Large intestine (tissue), 12 donors: ENCODE measurements around the gene CLK1. TPM values are rescaled to one million over a fixed set of nuclear protein-coding genes. Genes with fewer than 3 reads are reported as not detected.

ENCODE experiments used
- DNase-seq, 2 donors: peaks; one replicate each; pipeline versions ENCODE4 v3.0.0 to v3.0.0-alpha.2; 2013
- H3K27ac ChIP-seq: one replicate; pipeline ENCODE4 v1.5.1; 2013; ENCODE audit warnings: low read length
- H3K27me3 ChIP-seq: 2 replicates; pipeline ENCODE4 v1.6.1; 2013; ENCODE audit warnings: low read length; ENCODE audit not compliant: control insufficient read depth, insufficient read depth
- H3K36me3 ChIP-seq: 2 replicates; pipeline ENCODE4 v1.6.1; 2013; ENCODE audit warnings: low read length; ENCODE audit not compliant: control insufficient read depth, insufficient read depth
- H3K4me1 ChIP-seq: one replicate; pipeline ENCODE4 v1.6.1; 2013; ENCODE audit warnings: low read length; ENCODE audit not compliant: control insufficient read depth, insufficient read depth
- H3K4me3 ChIP-seq: one replicate; pipeline ENCODE4 v1.5.1; 2013; ENCODE audit warnings: low read length
- H3K9me3 ChIP-seq: one replicate; pipeline ENCODE4 v1.6.1; 2013; ENCODE audit warnings: mild to moderate bottlenecking, low read depth, low read length, moderate library complexity; ENCODE audit not compliant: control insufficient read depth
- WGBS: methylation state at CpG from one replicate; pipeline ENCODE4 v1.1.5; 2013; ENCODE audit warnings: low lambda C conversion rate; ENCODE audit not compliant: insufficient coverage; 5-methylcytosine and 5-hydroxymethylcytosine counted together
- long read RNA-seq, 11 donors: transcript quantifications; one replicate each; lab custom pipeline, GENCODE V29; 2026
- polyA plus RNA-seq: library from polyadenylated mRNA; unstranded; fragments of 120-200 nt; gene quantifications from one replicate; pipeline ENCODE4 v1.2.1, GENCODE V29; 2013

CLK1 gene
- 227 TPM for polyA plus RNA-seq
- long read RNA-seq, donor 1, transcript CLK1-201 (13 exons, 1,888 nt) = minor isoform, 5 of 26 reads
- long read RNA-seq, donor 1, transcript CLK1-210 (11 exons, 3,208 nt) = major isoform, 13 of 26 reads
- long read RNA-seq, donor 1, partial matches to known transcripts = 0 of 26 reads
- long read RNA-seq, donor 1, other reads (novel, unspliced or antisense) = 0 of 26 reads
- long read RNA-seq, donor 2, transcript CLK1-208 (2 exons, 484 nt) = minor isoform, 7 of 101 reads
- long read RNA-seq, donor 2, transcript CLK1-201 (13 exons, 1,888 nt) = minor isoform, 9 of 101 reads
- long read RNA-seq, donor 2, transcript CLK1-210 (11 exons, 3,208 nt) = major isoform, 23 of 101 reads
- long read RNA-seq, donor 2, partial matches to known transcripts = 49 of 101 reads
- long read RNA-seq, donor 2, other reads (novel, unspliced or antisense) = 0 of 101 reads
- long read RNA-seq, donor 3 = 0 reads
- long read RNA-seq, donor 4, partial matches to known transcripts = 0 of 3 reads
- long read RNA-seq, donor 4, other reads (novel, unspliced or antisense) = 0 of 3 reads
- long read RNA-seq, donor 5, transcript CLK1-210 (11 exons, 3,208 nt) = major isoform, 9 of 33 reads
- long read RNA-seq, donor 5, partial matches to known transcripts = 11 of 33 reads
- long read RNA-seq, donor 5, other reads (novel, unspliced or antisense) = 0 of 33 reads
- long read RNA-seq, donor 6, transcript CLK1-201 (13 exons, 1,888 nt) = major isoform, 19 of 79 reads
- long read RNA-seq, donor 6, transcript CLK1-210 (11 exons, 3,208 nt) = minor isoform, 12 of 79 reads
- long read RNA-seq, donor 6, partial matches to known transcripts = 34 of 79 reads
- long read RNA-seq, donor 6, other reads (novel, unspliced or antisense) = 0 of 79 reads
- long read RNA-seq, donor 7, transcript CLK1-210 (11 exons, 3,208 nt) = minor isoform, 5 of 43 reads
- long read RNA-seq, donor 7, transcript CLK1-201 (13 exons, 1,888 nt) = major isoform, 9 of 43 reads
- long read RNA-seq, donor 7, partial matches to known transcripts = 22 of 43 reads
- long read RNA-seq, donor 7, other reads (novel, unspliced or antisense) = 0 of 43 reads
- long read RNA-seq, donor 8, transcript CLK1-208 (2 exons, 484 nt) = minor isoform, 10 of 95 reads
- long read RNA-seq, donor 8, transcript CLK1-201 (13 exons, 1,888 nt) = major isoform, 17 of 95 reads
- long read RNA-seq, donor 8, transcript CLK1-214 (3 exons, 480 nt) = minor isoform, 5 of 95 reads
- long read RNA-seq, donor 8, transcript CLK1-210 (11 exons, 3,208 nt) = minor isoform, 10 of 95 reads
- long read RNA-seq, donor 8, partial matches to known transcripts = 46 of 95 reads
- long read RNA-seq, donor 8, other reads (novel, unspliced or antisense) = 0 of 95 reads
- long read RNA-seq, donor 9, transcript CLK1-204 (12 exons, 1,682 nt) = minor isoform, 9 of 90 reads
- long read RNA-seq, donor 9, transcript CLK1-201 (13 exons, 1,888 nt) = major isoform, 19 of 90 reads
- long read RNA-seq, donor 9, transcript CLK1-210 (11 exons, 3,208 nt) = minor isoform, 14 of 90 reads
- long read RNA-seq, donor 9, transcript CLK1-208 (2 exons, 484 nt) = minor isoform, 9 of 90 reads
- long read RNA-seq, donor 9, partial matches to known transcripts = 34 of 90 reads
- long read RNA-seq, donor 9, other reads (novel, unspliced or antisense) = 0 of 90 reads
- long read RNA-seq, donor 10, transcript CLK1-210 (11 exons, 3,208 nt) = minor isoform, 11 of 73 reads
- long read RNA-seq, donor 10, transcript CLK1-201 (13 exons, 1,888 nt) = major isoform, 16 of 73 reads
- long read RNA-seq, donor 10, transcript CLK1-204 (12 exons, 1,682 nt) = minor isoform, 8 of 73 reads
- long read RNA-seq, donor 10, partial matches to known transcripts = 30 of 73 reads
- long read RNA-seq, donor 10, other reads (novel, unspliced or antisense) = 0 of 73 reads
- long read RNA-seq, donor 11, transcript CLK1-210 (11 exons, 3,208 nt) = major isoform, 11 of 49 reads
- long read RNA-seq, donor 11, transcript CLK1-201 (13 exons, 1,888 nt) = minor isoform, 8 of 49 reads
- long read RNA-seq, donor 11, transcript CLK1-208 (2 exons, 484 nt) = minor isoform, 5 of 49 reads
- long read RNA-seq, donor 11, partial matches to known transcripts = 20 of 49 reads
- long read RNA-seq, donor 11, other reads (novel, unspliced or antisense) = 0 of 49 reads

DNA sequence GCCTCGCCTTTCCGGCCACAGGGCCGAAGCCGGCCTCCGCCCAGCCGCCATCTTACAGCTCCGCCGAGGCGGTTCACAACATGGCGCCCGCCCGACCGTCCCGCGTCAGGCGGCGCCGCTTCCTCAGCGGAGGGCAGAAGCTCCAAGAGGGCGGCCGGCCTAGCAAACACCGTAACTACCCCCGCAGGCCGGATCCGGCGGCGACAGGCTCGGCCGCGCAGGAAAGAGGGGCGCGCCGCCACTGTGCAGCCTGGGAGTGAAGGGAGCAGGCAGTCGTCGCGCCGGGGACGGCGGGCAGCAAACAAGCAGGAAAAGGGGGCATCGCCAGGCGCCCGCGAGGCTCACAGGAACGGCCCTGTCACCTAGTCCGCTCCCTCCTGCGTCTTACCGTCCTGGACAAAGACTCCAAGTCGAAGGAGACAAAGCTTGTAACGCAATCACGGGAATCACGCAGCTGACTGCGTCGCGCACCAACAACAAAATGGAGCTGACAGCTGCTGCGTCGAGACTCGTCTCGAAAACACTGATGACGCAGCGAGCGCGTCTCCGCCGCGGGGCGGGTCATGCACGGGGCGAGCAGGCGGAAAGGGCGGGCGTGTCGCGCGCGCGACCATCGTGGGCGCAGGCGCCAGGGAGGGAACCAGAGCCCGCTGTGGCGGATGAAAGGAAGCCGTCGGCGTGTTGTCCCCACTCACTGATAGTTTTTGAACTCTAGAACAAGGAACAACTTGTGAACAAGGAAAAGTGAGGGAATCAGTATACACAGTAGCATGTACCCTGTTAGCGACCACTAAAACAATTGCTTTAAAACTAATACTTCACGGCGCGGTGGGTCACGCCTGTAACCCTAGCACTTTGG lies at the start of gene CLK1:
Gene CLK1 (minus strand): TSS at position 483 of the 859 bp plus-strand sequence. CDS start 2,796 bp downstream, outside the sequence.
- DNase-seq = peak; percentile 98
- H3K36me3 ChIP-seq = peaks cover 6% of the 10 kb centered on the region
- WGBS = no CpG with 5 or more reads among the region's 89 CpGs
- H3K27ac ChIP-seq = peak within 1 kb of the TSS; percentile 100
- H3K9me3 ChIP-seq = no peaks in the 10 kb centered on the region
- H3K27me3 ChIP-seq = no peaks in the 10 kb centered on the region
- H3K4me3 ChIP-seq = peak within 1 kb of the TSS; percentile 97
- peaks cover 7% of the 10 kb centered on the region for H3K4me1 ChIP-seq

DNA sequence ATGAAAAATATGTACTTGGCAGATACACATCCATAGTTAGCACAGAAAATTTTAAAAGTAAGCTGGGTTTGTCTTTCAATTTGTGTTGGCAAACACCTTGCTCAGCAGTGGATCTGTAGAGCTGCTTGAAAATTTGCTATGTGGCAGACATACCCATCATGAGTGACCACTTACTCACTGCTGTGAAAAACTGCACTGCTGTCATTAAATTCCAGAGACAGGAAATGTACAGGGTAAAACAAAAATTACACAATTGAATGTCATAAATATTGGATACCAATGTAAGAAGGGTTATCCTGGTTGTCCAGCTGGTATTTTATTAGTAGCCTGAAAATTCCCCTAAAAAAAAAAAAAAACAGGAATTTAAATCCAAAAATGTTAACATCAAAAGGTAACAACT lies 49.2 kb upstream of the CLK1 start:
- H3K36me3 ChIP-seq = peaks cover 64% of the 10 kb centered on the region
- H3K4me3 ChIP-seq = no peak overlapping the region
- DNase-seq = no peak
- H3K27me3 ChIP-seq = no peaks in the 10 kb centered on the region
- H3K4me1 ChIP-seq = no peaks in the 10 kb centered on the region
- no peaks in the 10 kb centered on the region for H3K9me3 ChIP-seq
- no peak overlapping the region for H3K27ac ChIP-seq

DNA sequence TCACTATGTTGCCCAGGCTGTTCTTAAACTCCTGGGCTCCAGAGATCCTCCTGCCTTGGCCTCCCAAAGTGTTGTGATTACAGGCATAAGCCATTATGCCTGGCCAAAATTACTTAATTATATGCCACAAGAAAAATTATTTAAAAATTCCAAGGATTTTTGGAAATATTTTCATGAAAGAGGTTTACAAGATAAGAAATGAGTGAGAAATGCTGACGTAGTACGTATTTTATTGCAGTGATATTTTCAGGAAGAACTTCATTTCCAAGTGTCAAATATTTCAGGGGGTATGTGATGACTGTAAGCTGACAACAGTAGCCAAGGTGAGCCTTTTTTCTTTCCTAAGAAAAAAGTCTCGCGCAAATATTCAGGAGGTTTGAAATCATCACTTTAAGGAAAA lies 45.5 kb upstream of the CLK1 start:
- Histone ChIP-seq H3K4me1 (no peaks in the 10 kb centered on the region), H3K27me3 (no peaks in the 10 kb centered on the region), H3K9me3 (no peaks in the 10 kb centered on the region), H3K4me3 (no peak overlapping the region), H3K36me3 (peaks cover 43% of the 10 kb centered on the region), H3K27ac (no peak overlapping the region)
- WGBS = 94% methylated on average over 4 of the region's 4 CpGs
- DNase-seq = no peak

DNA sequence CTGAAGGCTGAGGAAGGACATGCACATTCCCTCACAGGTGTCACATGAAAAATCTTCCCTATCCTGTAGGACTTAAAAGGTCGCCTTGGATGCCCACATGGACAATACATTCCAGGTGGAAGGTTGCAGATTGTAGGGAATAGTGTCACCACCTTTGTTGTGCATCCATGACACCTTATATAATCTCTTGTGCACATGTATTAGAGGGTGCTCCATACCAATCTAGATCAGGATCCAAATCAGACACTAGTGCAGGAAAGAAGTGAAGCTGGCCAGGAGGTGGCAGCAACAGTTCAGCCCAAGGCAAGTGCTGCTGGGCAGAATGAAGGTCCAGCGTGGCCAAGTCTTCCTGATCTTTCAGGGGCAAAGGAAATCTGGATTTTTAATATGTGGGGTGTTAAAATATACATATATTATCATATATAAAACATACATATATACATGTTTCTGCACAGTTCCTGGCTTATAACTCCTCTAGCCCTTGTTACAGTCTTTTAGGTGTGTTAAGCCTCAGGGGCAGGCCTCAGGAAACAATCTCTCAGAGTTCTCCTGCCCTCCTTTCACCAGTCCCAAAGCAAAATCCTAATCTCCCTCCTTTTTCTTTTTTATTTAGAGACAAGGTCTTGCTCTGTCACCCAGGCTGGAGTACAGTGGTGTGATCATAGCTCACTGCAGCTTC lies 41.3 kb upstream of the CLK1 start:
- WGBS = no CpG with 5 or more reads among the region's 2 CpGs

DNA sequence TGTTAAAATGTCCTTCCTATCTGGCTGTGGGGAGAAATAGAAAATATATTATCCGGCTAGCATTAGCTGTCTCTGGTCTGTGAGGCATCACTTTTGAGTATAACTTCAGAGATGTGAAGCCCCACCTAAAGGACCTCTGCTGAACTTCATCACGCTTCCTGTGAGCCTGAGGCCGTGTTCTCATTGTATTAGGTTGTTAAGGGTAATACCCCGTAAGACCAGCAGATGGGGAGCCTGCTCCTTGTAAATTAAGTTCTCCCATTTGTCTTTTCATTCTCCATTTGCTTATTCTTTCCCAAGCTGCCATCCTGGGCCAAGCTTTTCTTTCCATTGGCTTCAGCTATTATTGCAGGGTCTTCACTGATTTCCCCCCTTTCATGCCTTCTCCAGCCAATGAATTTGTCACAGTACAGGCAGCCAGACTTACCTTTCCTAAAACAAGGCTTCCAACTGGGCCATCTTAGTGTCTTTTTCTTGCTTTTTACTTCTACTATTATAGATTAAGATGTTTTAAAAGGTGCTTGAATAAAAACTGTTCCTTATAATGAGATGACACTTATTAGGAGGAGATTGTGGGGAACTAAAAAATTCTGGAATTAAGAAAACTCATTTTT lies 37.1 kb upstream of the CLK1 start:
- Histone ChIP-seq H3K27ac (no peak overlapping the region), H3K36me3 (peaks cover 54% of the 10 kb centered on the region), H3K4me3 (no peak overlapping the region), H3K27me3 (no peaks in the 10 kb centered on the region), H3K4me1 (no peaks in the 10 kb centered on the region), H3K9me3 (no peaks in the 10 kb centered on the region)
- DNase-seq = peak; percentile 72 to 79
- WGBS = 0% methylated on average over 1 of the region's 4 CpGs

More for the DNA sequence above, 41.3 kb upstream of the CLK1 start:
- Histone ChIP-seq H3K9me3 (no peaks in the 10 kb centered on the region), H3K36me3 (peaks cover 30% of the 10 kb centered on the region), H3K27ac (no peak overlapping the region), H3K27me3 (no peaks in the 10 kb centered on the region), H3K4me3 (no peak overlapping the region), H3K4me1 (no peaks in the 10 kb centered on the region)
- peak; percentile 44 to 55 for DNase-seq

DNA sequence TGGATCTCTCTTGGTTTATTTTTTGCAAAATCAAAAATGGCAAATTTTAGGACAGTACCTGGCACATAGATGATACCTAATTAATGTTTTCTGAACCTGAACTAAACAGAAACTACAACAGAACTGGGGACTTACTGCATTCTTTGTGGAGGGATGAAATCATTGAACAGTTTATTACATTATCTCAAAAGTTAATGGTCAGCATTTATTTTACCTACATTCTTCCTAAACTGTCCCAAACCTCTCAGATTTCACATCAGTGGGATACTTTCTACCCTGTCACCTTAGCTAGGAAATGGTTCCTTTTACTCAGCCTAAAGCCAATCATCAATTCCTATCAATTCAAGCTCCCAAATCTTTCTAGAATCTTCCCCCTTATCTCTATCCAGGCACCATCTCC lies 35.0 kb upstream of the CLK1 start:
- H3K27me3 ChIP-seq = no peaks in the 10 kb centered on the region

DNA sequence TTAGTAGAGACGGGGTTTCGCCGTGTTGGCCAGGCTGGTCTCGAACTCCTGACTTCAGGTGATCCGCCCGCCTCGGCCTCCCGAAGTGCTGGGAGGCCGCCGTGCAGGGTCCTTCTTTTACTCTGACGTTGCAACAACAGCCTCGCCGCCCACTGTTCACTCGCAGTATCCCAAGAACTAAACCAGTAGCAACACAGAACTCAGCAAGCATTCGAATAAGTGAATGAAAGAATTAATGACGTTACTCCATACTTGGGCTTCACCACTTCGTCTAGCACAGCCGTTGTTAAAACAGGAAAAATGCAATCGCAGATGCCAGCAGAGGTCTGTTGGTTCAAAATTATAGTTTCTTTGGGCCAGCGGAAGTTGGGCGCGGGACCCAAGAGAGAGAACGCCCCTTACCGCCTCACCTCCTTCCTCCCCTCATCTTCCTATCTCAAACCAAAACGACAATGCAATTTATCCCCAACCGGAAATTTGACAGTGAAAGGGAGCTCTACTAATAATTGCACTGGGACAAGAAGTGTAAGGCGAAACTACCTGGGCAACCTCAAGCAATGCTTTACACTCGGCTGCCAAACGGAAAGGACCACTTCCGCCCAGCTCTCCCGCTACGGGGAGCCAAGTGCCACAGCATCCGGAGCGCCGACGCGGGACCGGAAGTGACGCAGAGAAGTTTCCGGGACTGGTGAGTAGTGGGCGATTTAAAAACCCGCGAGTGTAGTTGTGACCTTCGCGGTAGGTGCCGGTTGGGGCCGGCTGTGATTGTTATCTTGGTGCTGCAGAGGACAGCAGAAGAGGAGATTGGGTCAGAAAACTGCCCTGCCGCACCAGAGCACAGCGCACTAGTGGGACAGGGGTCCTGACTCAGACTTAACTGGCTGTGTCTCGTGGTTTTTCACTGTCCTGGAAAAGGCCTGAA lies 24.5 kb upstream of the CLK1 start, which contains the start of the genes NIF3L1 and PPIL3:
Gene NIF3L1 (plus strand): TSS at position 668 of the 922 bp plus-strand sequence. CDS start 2,573 bp downstream, outside the sequence.
Gene PPIL3 (minus strand): TSS at position 374 of the 922 bp plus-strand sequence. CDS start 1,462 bp downstream, outside the sequence.
- no peaks in the 10 kb centered on the region for H3K27me3 ChIP-seq
- peaks cover 4% of the 10 kb centered on the region for H3K4me1 ChIP-seq
- H3K27ac ChIP-seq = peak within 1 kb of the TSS; percentile 95
- no peaks in the 10 kb centered on the region for H3K9me3 ChIP-seq
- no CpG with 5 or more reads among the region's 50 CpGs for WGBS
- DNase-seq = peak; percentile 97 to 98
- peak within 1 kb of the TSS; percentile 75 for H3K4me3 ChIP-seq
- peaks cover 13% of the 10 kb centered on the region for H3K36me3 ChIP-seq

More for the DNA sequence above, 35.0 kb upstream of the CLK1 start:
- H3K9me3 ChIP-seq = no peaks in the 10 kb centered on the region
- H3K36me3 ChIP-seq = peaks cover 66% of the 10 kb centered on the region
- H3K4me1 ChIP-seq = no peaks in the 10 kb centered on the region
- H3K4me3 ChIP-seq = no peak overlapping the region
- no peak overlapping the region for H3K27ac ChIP-seq
- DNase-seq = no peak
